ENCODE data around the gene CAMLG. TPM values are rescaled to one million over a fixed set of nuclear protein-coding genes. Genes with fewer than 3 reads are reported as not detected.

CAMLG gene
- total and polyA plus RNA-seq, 4 donors = 17.1 to 48.2 (median 23.9) TPM

- 96 to 97% methylated on average over 2 of the region's 2 CpGs for WGBS, 2 donors
- Histone ChIP-seq H3K9me3 (ENCODE audit: control insufficient read depth in 4 of 4, insufficient read depth in 3 of 4, low read length in 3 of 4) (no peaks in the 10 kb centered on the region), H3K4me1 (ENCODE audit: control insufficient read depth in 5 of 5, insufficient read depth in 5 of 5, low read length in 5 of 5) (no peaks in the 10 kb centered on the region), H3K27me3 (ENCODE audit: control insufficient read depth in 3 of 3, insufficient read depth in 3 of 3, low read length in 2 of 3) (no peaks in the 10 kb centered on the region), H3K27ac (ENCODE audit: low read depth in 1 of 2, low read length in 1 of 2) (no peak overlapping the region), H3K4me3 (no peak overlapping the region), H3K9ac (ENCODE audit: insufficient read depth in 1 of 2, low read length in 2 of 2) (no peak overlapping the region), H3K36me3 (ENCODE audit: control insufficient read depth in 4 of 4, insufficient read depth in 4 of 4, low read length in 4 of 4) (peaks cover 15 to 63% (median 32%) of the 10 kb centered on the region in 4 donors)
- DNase-seq = no peak
- TF ChIP-seq, protein P1, sequence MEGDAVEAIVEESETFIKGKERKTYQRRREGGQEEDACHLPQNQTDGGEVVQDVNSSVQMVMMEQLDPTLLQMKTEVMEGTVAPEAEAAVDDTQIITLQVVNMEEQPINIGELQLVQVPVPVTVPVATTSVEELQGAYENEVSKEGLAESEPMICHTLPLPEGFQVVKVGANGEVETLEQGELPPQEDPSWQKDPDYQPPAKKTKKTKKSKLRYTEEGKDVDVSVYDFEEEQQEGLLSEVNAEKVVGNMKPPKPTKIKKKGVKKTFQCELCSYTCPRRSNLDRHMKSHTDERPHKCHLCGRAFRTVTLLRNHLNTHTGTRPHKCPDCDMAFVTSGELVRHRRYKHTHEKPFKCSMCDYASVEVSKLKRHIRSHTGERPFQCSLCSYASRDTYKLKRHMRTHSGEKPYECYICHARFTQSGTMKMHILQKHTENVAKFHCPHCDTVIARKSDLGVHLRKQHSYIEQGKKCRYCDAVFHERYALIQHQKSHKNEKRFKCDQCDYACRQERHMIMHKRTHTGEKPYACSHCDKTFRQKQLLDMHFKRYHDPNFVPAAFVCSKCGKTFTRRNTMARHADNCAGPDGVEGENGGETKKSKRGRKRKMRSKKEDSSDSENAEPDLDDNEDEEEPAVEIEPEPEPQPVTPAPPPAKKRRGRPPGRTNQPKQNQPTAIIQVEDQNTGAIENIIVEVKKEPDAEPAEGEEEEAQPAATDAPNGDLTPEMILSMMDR (IDR thresholded peaks at IDR 0.05; ENCODE audit: control extremely low read depth, extremely low read depth) = no peak
- no peak for ATAC-seq (ENCODE audit: insufficient read depth, low FRiP score)
Observed at GRCh38 chr5:134791580-134791979, 53.2 kb downstream of the CAMLG start.

- Histone ChIP-seq H3K9ac (ENCODE audit: insufficient read depth in 1 of 2, low read length in 2 of 2) (no peak overlapping the region), H3K9me3 (ENCODE audit: control insufficient read depth in 4 of 4, insufficient read depth in 3 of 4, low read length in 3 of 4) (no peaks in the 10 kb centered on the region), H3K36me3 (ENCODE audit: control insufficient read depth in 4 of 4, insufficient read depth in 4 of 4, low read length in 4 of 4) (peaks cover 12 to 57% (median 33%) of the 10 kb centered on the region in 4 donors), H3K4me3 (no peak overlapping the region), H3K4me1 (ENCODE audit: control insufficient read depth in 5 of 5, insufficient read depth in 5 of 5, low read length in 5 of 5) (no peaks in the 10 kb centered on the region), H3K27me3 (ENCODE audit: control insufficient read depth in 3 of 3, insufficient read depth in 3 of 3, low read length in 2 of 3) (no peaks in the 10 kb centered on the region), H3K27ac (ENCODE audit: low read depth in 1 of 2, low read length in 1 of 2) (no peak overlapping the region)
- ATAC-seq (ENCODE audit: insufficient read depth, low FRiP score) (no peak), DNase-seq (no peak)
- TF ChIP-seq, protein P1 (IDR thresholded peaks at IDR 0.05; ENCODE audit: control extremely low read depth, extremely low read depth) = no peak
- WGBS, 2 donors = 90 to 91% methylated on average over 3 of the region's 3 CpGs
Observed at GRCh38 chr5:134792286-134792685, 53.9 kb downstream of the CAMLG start.

DNA sequence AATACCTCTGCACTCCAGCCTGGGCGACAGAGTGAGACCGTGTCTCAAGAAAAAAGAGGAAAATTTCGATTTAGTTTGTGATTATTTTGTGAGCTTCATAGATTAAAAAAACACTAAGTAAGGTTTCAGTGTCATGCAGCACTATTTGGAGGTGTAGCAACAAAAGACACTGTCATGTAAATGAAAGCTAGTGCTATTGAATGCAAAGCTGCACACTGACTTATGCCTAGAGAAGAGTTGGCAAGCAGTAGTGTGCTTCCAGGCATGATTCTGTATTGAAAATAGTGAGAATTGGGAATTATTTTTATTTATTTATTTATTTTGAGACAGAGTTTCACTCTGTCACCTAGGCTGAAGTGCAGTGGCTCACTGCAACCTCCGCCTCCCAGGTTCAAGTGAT, 54.8 kb downstream of the CAMLG start:
- Histone ChIP-seq H3K4me1 (ENCODE audit: control insufficient read depth in 5 of 5, insufficient read depth in 5 of 5, low read length in 5 of 5) (no peaks in the 10 kb centered on the region), H3K27me3 (ENCODE audit: control insufficient read depth in 3 of 3, insufficient read depth in 3 of 3, low read length in 2 of 3) (no peaks in the 10 kb centered on the region), H3K9ac (ENCODE audit: insufficient read depth in 1 of 2, low read length in 2 of 2) (no peak overlapping the region), H3K4me3 (no peak overlapping the region), H3K9me3 (ENCODE audit: control insufficient read depth in 4 of 4, insufficient read depth in 3 of 4, low read length in 3 of 4) (no peaks in the 10 kb centered on the region), H3K36me3 (ENCODE audit: control insufficient read depth in 4 of 4, insufficient read depth in 4 of 4, low read length in 4 of 4) (peaks cover 15 to 54% (median 33%) of the 10 kb centered on the region in 4 donors), H3K27ac (ENCODE audit: low read depth in 1 of 2, low read length in 1 of 2) (no peak overlapping the region)
- no peak for DNase-seq
- ATAC-seq (ENCODE audit: insufficient read depth, low FRiP score) = no peak
- 96 to 97% methylated on average over 4 of the region's 4 CpGs for WGBS, 2 donors
- TF ChIP-seq, protein P1 (IDR thresholded peaks at IDR 0.05; ENCODE audit: control extremely low read depth, extremely low read depth) = no peak

DNA sequence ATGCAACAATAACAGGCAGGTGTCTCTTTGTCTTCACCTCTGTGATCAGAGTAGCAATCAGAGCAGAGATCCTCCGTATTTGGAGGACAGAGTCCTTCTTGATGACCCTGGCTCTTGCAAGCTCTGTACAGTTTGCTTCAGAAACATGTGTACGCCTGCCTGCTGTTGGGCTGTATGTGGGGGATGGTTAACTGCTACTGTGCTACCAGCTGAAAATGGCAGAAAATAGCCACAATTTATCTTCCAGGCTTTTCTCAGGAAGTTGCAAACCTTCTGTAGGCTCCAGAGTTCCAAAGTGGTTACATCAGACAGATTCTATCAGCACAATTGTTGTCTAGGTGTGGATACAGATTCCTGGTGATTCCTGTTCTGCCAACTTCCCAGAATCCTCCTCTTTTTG, 55.7 kb downstream of the CAMLG start:
- Histone ChIP-seq H3K27me3 (ENCODE audit: control insufficient read depth in 3 of 3, insufficient read depth in 3 of 3, low read length in 2 of 3) (no peaks in the 10 kb centered on the region), H3K9ac (ENCODE audit: insufficient read depth in 1 of 2, low read length in 2 of 2) (no peak overlapping the region), H3K4me3 (no peak overlapping the region), H3K9me3 (ENCODE audit: control insufficient read depth in 4 of 4, insufficient read depth in 3 of 4, low read length in 3 of 4) (no peaks in the 10 kb centered on the region), H3K27ac (ENCODE audit: low read depth in 1 of 2, low read length in 1 of 2) (no peak overlapping the region), H3K4me1 (ENCODE audit: control insufficient read depth in 5 of 5, insufficient read depth in 5 of 5, low read length in 5 of 5) (no peaks in the 10 kb centered on the region), H3K36me3 (ENCODE audit: control insufficient read depth in 4 of 4, insufficient read depth in 4 of 4, low read length in 4 of 4) (peaks cover 17 to 49% (median 32%) of the 10 kb centered on the region in 4 donors)
- TF ChIP-seq, protein P1 (IDR thresholded peaks at IDR 0.05; ENCODE audit: control extremely low read depth, extremely low read depth) = no peak
- WGBS, 2 donors = 94 to 95% methylated on average over 2 of the region's 2 CpGs
- no peak for ATAC-seq (ENCODE audit: insufficient read depth, low FRiP score)
- no peak for DNase-seq

All from lung (tissue), 12 donors.